ENCODE results near the gene OR6X1.

Gene OR6X1

GRCh38 chr11:123783536-123783935, 29.2 kb upstream of the OR6X1 start:
- H3K27ac ChIP-seq = no peak overlapping the region

GRCh38 chr11:123778511-123778910, 24.2 kb upstream of the OR6X1 start:
- Histone ChIP-seq H3K4me3 (no peak overlapping the region), H3K9me3 (ENCODE audit: low read depth, low read length) (no peaks in the 10 kb centered on the region), H3K36me3 (ENCODE audit: insufficient read depth, low read length) (no peaks in the 10 kb centered on the region), H3K9ac (ENCODE audit: insufficient read length) (no peak overlapping the region), H3K27ac (no peak overlapping the region)
- TF ChIP-seq EZH2 (IDR thresholded peaks at IDR 0.05) = no peak
- no peak for TF ChIP-seq FOXP2 (optimal IDR thresholded peaks at IDR 0.05; ENCODE audit: control extremely low read depth, extremely low read length, insufficient read depth)
- no peak for TF ChIP-seq POLR2AphosphoS5 (IDR thresholded peaks at IDR 0.05; ENCODE audit: borderline replicate concordance, low read depth, low read length)
- no peak for DNase-seq (ENCODE audit: low read depth, low spot score)

More at GRCh38 chr11:123783536-123783935, 29.2 kb upstream of the OR6X1 start:
- H3K4me3 ChIP-seq = no peak overlapping the region
- TF ChIP-seq FOXP2 (optimal IDR thresholded peaks at IDR 0.05; ENCODE audit: control extremely low read depth, extremely low read length, insufficient read depth) (no peak), EZH2 (IDR thresholded peaks at IDR 0.05) (no peak), POLR2AphosphoS5 (IDR thresholded peaks at IDR 0.05; ENCODE audit: borderline replicate concordance, low read depth, low read length) (no peak)
- no peaks in the 10 kb centered on the region for H3K9me3 ChIP-seq (ENCODE audit: low read depth, low read length)
- H3K9ac ChIP-seq (ENCODE audit: insufficient read length) = no peak overlapping the region
- DNase-seq (ENCODE audit: low read depth, low spot score) = no peak
- no peaks in the 10 kb centered on the region for H3K36me3 ChIP-seq (ENCODE audit: insufficient read depth, low read length)

- H3K27ac ChIP-seq = no peak overlapping the region
- no peaks in the 10 kb centered on the region for H3K9me3 ChIP-seq (ENCODE audit: low read depth, low read length)
- no peak overlapping the region for H3K9ac ChIP-seq (ENCODE audit: insufficient read length)
- H3K36me3 ChIP-seq (ENCODE audit: insufficient read depth, low read length) = no peaks in the 10 kb centered on the region
- no peak for DNase-seq (ENCODE audit: low read depth, low spot score)
- no peak overlapping the region for H3K4me3 ChIP-seq
- TF ChIP-seq POLR2AphosphoS5 (IDR thresholded peaks at IDR 0.05; ENCODE audit: borderline replicate concordance, low read depth, low read length) = no peak
- TF ChIP-seq EZH2 (IDR thresholded peaks at IDR 0.05) = no peak
- TF ChIP-seq FOXP2 (optimal IDR thresholded peaks at IDR 0.05; ENCODE audit: control extremely low read depth, extremely low read length, insufficient read depth) = no peak
Observed at GRCh38 chr11:123775715-123776549, 21.6 kb upstream of the OR6X1 start.

- Histone ChIP-seq H3K4me3 (no peak overlapping the region), H3K9ac (ENCODE audit: insufficient read length) (no peak overlapping the region), H3K36me3 (ENCODE audit: insufficient read depth, low read length) (no peaks in the 10 kb centered on the region), H3K9me3 (ENCODE audit: low read depth, low read length) (no peaks in the 10 kb centered on the region), H3K27ac (no peak overlapping the region)
- DNase-seq (ENCODE audit: low read depth, low spot score) = no peak
- TF ChIP-seq POLR2AphosphoS5 (IDR thresholded peaks at IDR 0.05; ENCODE audit: borderline replicate concordance, low read depth, low read length) (no peak), EZH2 (IDR thresholded peaks at IDR 0.05) (no peak), FOXP2 (optimal IDR thresholded peaks at IDR 0.05; ENCODE audit: control extremely low read depth, extremely low read length, insufficient read depth) (no peak)
Observed at GRCh38 chr11:123775289-123775688, 21.0 kb upstream of the OR6X1 start.

GRCh38 chr11:123773959-123774358, 19.6 kb upstream of the OR6X1 start:
- no peak overlapping the region for H3K4me3 ChIP-seq
- DNase-seq (ENCODE audit: low read depth, low spot score) = no peak
- no peak overlapping the region for H3K27ac ChIP-seq
- no peak for TF ChIP-seq POLR2AphosphoS5 (IDR thresholded peaks at IDR 0.05; ENCODE audit: borderline replicate concordance, low read depth, low read length)
- TF ChIP-seq FOXP2 (optimal IDR thresholded peaks at IDR 0.05; ENCODE audit: control extremely low read depth, extremely low read length, insufficient read depth) = no peak
- TF ChIP-seq EZH2 (IDR thresholded peaks at IDR 0.05) = no peak
- no peak overlapping the region for H3K9ac ChIP-seq (ENCODE audit: insufficient read length)
- H3K9me3 ChIP-seq (ENCODE audit: low read depth, low read length) = no peaks in the 10 kb centered on the region
- H3K36me3 ChIP-seq (ENCODE audit: insufficient read depth, low read length) = no peaks in the 10 kb centered on the region

GRCh38 chr11:123773026-123773425, 18.7 kb upstream of the OR6X1 start:
- H3K36me3 ChIP-seq (ENCODE audit: insufficient read depth, low read length) = no peaks in the 10 kb centered on the region
- no peak overlapping the region for H3K4me3 ChIP-seq
- no peak overlapping the region for H3K27ac ChIP-seq
- no peak overlapping the region for H3K9ac ChIP-seq (ENCODE audit: insufficient read length)
- TF ChIP-seq EZH2 (IDR thresholded peaks at IDR 0.05) (no peak), POLR2AphosphoS5 (IDR thresholded peaks at IDR 0.05; ENCODE audit: borderline replicate concordance, low read depth, low read length) (no peak), FOXP2 (optimal IDR thresholded peaks at IDR 0.05; ENCODE audit: control extremely low read depth, extremely low read length, insufficient read depth) (no peak)
- no peaks in the 10 kb centered on the region for H3K9me3 ChIP-seq (ENCODE audit: low read depth, low read length)
- DNase-seq (ENCODE audit: low read depth, low spot score) = no peak

GRCh38 chr11:123771664-123772063, 17.3 kb upstream of the OR6X1 start:
- no peak for TF ChIP-seq POLR2AphosphoS5 (IDR thresholded peaks at IDR 0.05; ENCODE audit: borderline replicate concordance, low read depth, low read length)
- no peak for TF ChIP-seq EZH2 (IDR thresholded peaks at IDR 0.05)
- no peak for TF ChIP-seq FOXP2 (optimal IDR thresholded peaks at IDR 0.05; ENCODE audit: control extremely low read depth, extremely low read length, insufficient read depth)
- DNase-seq (ENCODE audit: low read depth, low spot score) = no peak
- Histone ChIP-seq H3K27ac (no peak overlapping the region), H3K4me3 (no peak overlapping the region), H3K9me3 (ENCODE audit: low read depth, low read length) (no peaks in the 10 kb centered on the region), H3K36me3 (ENCODE audit: insufficient read depth, low read length) (no peaks in the 10 kb centered on the region), H3K9ac (ENCODE audit: insufficient read length) (no peak overlapping the region)

GRCh38 chr11:123770712-123771111, 16.4 kb upstream of the OR6X1 start:
- Histone ChIP-seq H3K27ac (no peak overlapping the region), H3K9me3 (ENCODE audit: low read depth, low read length) (no peaks in the 10 kb centered on the region), H3K4me3 (no peak overlapping the region), H3K9ac (ENCODE audit: insufficient read length) (no peak overlapping the region), H3K36me3 (ENCODE audit: insufficient read depth, low read length) (no peaks in the 10 kb centered on the region)
- DNase-seq (ENCODE audit: low read depth, low spot score) = no peak
- TF ChIP-seq EZH2 (IDR thresholded peaks at IDR 0.05) (no peak), POLR2AphosphoS5 (IDR thresholded peaks at IDR 0.05; ENCODE audit: borderline replicate concordance, low read depth, low read length) (no peak), FOXP2 (optimal IDR thresholded peaks at IDR 0.05; ENCODE audit: control extremely low read depth, extremely low read length, insufficient read depth) (no peak)

Measured in SK-N-MC (cell line).